GM19035 (cell line): ENCODE results near the gene AMBP.

Experiments used
- ATAC-seq: cut with Tn5 transposase; IDR thresholded peaks from one replicate; pipeline ENCODE4 v1.9.1; 2021; ENCODE audit not compliant: unreplicated experiment

The AMBP gene

DNA sequence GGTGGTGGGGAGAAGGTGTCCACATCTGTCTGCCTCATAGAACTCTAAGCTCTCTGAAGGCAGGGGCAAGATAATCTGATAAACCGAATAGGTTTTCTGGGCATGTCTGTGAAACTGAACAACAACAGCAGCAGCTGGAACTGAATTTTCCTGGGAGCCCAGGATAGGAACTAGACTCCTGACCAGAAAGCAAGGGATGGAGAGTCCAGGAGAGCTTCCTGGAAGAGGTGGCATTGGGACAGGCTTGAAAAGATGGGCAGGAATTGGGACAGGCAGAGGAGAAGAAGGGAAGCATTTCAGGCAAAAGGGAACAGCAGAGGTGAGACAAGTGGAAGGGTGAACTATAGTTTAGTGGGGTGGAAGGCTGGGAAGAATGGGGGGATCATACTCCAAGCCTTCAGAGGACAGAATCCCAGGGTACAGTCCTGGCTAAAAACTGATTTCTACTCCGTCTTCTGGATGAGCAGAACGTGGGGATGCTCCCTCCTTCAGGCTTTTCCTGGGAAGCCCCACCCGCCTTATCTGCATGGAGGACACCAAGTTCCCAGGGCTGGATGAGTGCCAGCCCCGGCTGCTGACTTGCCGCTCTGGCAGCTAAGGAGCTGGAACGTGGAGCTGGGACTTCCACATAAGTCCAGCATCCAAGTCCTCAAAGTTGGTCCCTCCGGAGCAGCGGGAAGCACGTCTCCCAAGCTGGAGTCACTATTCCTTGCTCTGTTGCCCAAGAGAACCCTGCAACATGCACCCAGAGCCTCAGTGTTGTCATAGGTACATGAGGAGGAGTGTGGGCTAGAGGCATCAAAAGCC is 34.9 kb upstream of the AMBP start:
- ATAC-seq: no peak

DNA sequence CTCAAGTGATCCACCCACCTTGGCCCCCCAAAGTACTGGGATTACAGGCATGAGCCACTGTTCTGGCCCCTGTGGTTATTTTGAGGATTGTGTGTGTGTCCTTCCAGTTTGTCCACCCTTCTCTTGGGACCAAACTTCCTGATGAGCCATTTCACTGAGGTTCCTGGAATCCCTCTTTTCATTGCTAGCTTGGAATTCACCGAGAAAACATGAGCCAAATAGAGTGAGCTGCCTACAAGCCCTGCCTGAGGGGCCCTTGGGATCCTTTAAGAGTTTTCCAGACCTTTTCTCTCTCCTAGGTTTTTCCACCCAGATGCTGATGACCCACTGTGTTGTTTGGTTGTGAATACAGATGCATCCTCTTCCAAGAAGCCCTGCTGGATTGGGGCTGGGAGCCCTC is 34.2 kb upstream of the AMBP start:
- ATAC-seq: no peak

DNA sequence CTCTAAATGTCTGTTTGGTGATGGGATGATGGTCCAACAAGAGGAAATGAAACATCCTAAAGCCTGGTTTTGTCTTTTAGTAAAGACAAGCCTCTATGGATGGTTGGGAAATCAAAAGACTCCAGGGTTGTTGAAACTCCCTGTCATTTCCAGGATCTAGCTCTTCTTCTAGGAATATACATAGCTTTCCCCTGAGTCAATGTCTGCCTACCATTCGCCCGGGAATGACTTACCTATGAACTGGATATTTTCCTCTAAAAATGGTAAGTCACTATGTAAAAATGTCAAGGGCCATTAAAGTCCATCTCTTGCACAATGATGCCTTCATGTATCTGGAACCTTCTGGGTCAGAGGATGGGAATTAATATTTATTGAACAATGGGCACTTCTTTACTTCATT is 32.1 kb upstream of the AMBP start:
- no peak for ATAC-seq

DNA sequence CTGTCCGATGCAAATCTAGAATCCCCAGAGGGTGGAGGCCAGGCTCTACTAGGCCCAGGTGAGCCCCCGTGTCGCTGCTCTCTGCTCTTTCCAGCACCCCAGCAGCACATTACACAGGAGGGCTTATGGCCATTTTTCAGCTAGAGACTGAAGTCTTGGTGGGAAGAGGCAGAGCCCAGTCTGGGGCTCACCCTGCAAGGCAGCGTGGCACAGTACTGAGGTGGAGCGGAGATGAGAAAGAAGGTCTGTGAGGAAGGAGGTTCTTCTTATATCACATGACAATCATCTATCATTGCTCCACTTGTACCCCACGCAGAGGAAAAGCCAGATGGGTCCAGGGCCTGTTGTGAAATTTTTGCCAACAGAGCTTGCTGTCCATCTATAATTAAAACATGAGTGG is 31.0 kb upstream of the AMBP start:
- no peak for ATAC-seq

DNA sequence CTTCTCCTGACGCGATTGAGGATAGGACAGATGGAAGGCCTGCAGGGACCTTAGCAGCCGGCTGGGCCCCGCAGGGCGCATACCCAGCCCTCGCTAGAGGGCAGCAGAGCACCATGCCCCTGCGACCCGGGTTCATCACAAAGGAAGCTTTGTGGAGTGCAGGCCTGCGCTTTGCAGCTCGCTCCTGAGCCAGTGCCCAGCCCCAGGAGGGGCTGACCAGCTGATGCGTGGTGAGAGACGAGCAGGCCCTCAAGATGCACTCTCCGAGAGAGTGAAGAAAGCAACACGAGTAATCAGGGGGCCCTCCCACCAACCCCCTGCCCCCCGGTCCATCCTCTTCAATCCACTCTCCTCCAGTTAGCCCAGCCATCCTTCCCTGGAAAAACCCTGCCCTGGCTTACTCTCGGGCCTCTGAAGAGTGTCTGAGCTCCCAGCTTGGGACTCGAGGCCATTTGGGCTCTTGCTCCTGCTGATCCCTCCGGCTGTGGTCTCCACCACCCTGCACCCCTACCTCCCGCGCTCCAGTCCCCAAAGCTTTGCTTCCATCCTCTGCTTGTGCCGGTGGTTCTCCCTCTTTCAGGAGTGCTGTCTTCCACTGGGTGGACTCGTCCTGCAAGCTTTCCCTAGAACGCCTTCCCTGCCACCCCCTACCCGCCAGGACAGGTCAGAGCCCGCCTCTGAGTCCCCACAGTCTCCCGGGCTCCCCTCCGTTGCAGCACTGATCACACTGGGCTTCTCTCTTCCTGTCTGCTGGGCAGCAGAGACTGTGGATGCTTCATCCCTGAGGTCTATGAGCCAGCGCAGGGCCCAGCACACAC is 30.1 kb upstream of the AMBP start:
- ATAC-seq: peak; percentile 59

DNA sequence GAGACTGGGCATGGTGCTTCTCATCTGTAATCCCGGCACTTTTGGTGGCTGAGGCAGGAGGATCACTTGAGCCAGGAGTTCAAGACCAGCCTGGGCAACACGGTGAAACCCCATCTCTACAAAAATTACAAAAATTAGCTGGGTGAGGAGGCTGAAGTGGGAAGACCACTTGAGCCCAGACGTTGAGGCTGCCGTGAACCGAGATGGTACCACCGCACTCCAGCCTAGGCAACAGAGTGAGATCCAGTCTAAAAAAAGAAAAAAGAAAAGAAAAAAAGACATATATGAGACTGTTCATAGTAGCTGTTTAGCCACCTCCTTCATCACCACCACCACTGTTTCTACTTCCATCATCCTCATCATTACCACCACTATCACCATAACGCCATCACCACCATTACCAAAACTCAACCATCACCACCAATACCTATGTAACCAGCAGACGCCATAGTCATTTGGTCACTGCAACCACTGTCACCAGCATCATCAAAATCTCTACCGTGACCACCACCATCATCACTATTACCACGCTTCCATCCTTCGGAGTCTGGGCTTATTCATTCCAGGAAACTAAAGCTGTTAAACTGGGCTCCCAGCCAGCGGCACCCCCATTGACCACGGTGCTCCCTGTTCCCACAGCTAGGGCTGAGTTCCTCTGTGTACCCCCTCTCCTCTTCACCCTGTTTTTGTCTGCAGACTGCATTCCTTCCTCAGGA is 29.3 kb upstream of the AMBP start:
- no peak for ATAC-seq

DNA sequence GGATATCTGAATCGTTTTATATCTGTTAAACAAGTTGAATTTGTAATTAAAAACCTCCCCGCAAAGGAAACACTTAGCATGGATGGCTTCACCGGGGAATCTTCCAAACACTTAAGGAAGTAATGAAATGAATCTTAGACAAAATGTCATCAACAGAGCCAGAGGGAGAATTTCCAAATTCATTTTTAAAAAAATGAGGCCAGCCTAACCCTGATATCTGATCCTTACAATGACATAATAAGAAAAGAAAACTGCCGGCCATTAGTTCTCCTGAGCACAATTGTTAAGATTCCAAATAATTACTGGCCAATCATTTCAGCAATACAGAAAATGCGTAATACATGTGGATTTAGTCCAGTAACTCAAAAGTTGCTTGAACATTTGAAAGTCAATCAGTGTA is 27.1 kb upstream of the AMBP start:
- no peak for ATAC-seq

DNA sequence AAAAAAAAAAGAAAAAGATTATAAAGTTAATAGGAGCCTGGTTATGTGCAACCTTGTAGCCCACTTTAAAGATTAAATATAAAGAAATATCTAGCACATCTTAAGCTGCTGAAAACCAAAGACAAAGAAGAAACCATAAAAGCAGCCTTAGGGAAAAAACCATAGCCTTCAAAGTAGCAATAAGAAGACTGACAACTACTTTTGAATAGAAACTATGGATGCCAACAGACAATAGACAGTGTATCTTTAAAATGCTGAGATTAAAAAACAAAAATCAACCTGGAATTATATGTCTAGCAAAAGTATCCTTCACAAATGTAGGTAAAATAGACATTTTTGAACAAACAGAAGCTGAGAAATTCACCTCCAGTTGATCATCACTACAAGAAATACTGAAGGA is 24.4 kb upstream of the AMBP start:
- no peak for ATAC-seq

DNA sequence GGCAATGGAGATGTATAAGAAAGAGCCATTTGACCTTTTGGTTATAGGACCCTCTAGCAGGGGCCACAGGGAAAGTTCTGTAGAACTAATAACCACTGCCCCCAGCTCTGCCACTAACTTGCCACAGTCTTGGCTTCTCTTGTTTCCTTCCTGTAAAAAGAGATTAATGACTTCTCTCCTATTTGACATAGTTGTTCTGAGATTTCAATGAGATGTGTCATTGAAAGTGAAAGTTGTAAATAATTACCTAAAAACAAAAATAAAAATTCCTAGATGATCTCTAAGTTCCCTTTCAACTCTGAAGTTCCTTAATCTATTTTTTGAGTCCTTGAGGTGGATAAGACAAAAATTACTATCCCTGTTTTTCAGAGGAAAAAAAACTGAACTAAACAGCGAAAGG is 22.4 kb upstream of the AMBP start:
- ATAC-seq: no peak

DNA sequence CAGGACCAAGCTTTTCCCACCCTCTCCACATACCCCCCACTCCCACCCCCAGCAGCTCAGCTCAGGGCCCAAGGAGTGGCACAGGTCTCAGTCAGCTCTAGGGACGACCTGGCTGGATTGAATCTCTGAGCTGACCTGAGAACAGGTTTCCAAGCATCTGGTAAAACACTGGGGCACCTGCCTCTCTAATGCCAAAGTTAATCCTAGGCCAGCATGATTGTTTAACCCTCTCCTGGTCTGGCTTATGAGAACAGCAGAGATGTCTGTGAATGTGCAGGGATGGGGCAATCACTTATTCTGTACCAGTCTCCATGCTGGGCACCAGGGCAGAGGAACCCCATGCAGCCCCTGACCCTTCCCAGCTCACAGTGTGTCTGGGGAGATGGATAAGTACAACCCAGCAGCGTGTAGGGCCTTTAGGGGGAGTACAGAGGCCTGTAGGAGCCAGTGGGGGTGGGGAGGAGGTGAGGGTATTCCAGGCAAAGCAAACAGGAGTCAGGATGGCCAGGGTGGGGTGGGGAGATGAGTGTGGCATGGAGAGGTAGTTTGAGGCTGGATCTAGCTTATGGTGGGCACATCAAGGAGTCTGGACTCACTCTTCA is 21.7 kb upstream of the AMBP start:
- ATAC-seq: no peak

DNA sequence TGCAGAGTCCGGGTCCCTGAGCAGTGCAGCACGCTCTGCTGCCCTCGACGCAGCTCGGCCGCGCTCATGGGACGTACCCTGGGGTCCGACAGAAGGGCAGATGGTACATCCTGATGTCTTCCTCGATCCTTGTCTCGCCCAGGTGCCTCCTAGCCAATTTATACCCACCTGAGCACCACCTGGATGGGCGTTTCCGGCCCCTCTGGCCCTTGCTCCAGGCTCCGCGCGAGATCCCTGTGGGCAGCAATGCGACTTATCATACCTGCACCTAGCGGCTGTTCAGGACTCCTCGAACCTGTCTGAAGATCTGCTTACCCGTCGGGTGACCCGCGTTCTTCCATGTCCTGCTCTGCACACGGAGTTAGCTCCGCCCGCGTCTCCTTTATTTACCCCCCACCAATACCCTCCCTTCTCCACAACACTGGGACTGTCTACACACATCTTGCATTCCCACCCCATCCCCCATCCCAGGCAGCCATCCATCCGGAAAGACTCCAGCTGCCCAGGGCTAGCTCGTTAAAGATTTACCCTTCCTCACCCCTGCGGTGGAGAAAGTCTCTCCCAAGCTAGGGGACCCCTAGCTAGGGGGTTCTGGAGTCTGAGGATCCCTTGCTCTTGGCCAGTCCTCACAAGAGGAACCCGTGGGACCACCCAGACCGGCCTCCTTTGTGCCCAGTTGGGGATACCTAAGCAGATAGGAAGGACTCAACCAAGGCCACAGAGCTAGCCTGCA is 21.0 kb upstream of the AMBP start, which contains the start of gene KIF12:
TSS of gene KIF12 (minus strand) at position 357 of the 733 bp plus-strand sequence. CDS start at position 341, 16 bp downstream.
- no peak for ATAC-seq

DNA sequence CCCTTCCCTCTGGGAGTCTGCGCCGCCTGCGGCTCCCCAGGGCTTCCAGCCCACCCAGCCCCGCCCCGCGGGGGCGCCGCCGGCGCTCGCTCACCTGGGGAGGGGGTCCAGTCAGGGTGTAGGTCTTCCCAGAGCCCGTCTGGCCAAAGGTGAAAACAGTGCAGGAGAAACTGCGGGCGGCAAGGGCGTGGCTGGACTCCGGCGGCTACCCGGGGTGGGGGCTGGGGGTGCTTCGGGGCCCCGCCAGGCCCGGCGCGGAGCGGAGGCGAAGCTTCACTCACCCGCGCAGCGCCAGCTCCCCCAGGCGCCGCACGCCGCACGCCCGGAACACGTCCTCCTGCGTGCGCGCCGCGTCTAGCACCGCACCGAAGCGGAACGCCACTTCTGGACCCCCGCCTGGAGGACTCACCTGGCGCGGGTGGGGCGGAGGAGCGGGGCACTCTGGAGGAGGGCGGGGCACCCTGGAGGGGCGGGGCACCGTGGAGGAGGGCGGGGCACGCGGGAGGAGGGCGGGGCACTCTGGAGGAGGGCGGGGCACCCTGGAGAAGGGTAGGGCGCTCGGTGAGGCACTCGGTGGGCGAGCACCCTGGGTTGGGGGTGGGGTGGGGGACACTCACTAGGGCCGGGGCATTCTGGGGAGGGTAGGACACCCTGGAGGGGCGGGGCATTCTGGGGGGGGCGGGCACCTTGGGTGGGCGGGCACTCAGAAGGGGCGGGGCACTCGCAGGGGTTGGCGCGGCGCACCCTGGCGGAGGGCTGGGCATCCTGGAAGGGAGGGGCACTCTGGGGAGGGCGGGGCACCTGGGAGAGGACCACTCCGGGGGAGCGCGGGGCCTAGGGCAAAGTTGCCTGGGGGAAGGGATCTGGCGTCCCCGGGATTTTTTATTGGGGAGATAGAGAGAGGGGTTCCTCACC is 20.2 kb upstream of the AMBP start:
- ATAC-seq: no peak

DNA sequence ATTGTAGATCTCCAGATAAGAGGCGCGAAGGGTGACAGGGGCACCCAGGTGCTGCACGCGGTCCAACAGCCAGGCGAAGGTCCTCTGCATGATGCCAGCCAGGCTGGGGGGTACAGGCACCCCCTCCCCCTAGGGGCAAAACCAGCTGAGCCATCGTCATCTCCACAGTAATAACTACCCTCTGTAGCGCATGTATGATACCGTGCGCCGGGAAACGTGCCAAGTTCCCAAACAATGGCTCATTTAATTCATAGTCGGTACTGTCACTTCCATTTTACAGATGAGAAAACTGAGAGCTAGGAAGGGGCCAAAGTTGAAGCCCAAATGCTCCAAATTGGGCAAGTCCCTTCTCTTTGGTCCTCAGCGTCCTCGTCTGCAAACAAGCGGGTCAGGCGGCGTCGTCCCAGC is 19.5 kb upstream of the AMBP start:
- ATAC-seq: no peak

DNA sequence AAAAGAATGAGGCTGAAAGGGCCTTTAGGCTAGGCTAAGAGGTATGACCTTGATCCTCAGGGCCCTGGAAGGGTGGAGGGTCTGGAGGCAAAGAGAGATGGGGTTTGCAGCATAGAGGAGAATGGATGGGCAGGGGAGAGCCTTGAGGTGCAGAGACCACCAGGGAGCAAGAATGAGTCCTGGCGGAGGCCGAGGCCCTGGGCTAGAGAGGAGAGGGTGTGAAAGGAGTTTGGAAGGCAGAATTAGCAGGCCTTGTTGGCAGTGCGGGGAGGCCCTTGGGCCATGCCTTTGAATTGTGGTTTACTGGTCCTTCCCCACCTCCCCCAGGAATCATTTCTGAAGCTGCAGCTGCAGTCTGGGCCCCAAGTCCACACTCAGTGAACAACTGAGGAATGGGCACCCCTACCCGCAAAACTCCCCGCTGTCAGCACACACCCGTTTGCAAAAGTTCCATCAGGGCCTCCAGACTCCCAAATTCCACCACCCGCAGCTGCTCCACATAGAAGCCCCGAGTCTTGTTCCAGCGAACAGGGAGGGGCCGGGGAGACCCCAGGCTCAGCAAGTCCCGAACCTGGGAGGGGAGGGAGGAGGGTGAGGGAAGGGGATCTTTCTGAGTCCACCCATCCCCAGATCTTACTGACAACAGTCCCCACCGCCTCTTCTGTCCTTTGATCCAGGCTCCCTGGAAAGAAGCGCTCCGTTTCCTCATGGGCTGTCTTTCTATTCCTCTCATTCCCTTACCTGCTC is 18.9 kb upstream of the AMBP start:
- ATAC-seq: no peak

DNA sequence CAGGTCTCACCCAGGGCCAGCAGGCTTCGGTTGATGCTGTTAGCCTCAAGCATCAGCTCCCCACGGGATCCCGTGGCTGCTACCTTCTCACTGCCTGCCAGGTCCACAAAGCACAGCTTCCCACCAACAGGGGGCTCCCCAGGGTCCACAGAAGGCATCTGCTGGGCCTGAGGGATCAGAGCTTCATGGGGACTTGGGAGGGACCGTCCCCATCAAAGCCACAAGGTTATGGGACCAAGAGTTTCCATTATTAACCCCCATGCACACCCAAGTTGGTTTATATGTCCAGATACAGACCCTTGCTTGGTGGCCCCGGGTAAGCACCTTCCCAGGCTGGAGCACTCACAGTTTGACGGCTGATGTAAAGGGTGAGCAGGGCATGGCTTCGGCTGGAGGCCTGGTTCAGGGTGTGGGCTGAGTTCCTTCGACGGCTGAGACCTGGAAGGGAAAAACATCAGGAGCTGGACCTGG is 18.0 kb upstream of the AMBP start:
- ATAC-seq: no peak

DNA sequence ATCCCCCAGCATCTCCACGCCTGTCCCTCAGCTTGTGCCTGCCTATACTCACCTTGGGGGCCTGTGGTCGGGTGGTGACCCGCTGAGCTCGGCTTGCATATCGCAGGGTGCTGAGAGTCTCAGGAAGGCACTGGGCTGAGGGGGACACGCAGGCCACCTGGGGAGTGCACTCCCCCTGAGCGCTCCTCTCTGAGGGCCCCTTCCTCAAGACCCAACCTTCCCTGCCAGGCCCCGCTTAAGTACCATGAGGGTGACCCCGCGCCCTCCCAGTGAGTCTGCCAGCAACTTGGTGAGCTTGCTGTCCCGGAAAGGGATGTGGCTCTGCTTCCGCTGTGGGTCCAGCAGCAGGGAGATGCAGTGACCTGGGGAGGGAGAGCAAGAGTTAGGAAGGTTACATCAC is 16.9 kb upstream of the AMBP start:
- no peak for ATAC-seq

DNA sequence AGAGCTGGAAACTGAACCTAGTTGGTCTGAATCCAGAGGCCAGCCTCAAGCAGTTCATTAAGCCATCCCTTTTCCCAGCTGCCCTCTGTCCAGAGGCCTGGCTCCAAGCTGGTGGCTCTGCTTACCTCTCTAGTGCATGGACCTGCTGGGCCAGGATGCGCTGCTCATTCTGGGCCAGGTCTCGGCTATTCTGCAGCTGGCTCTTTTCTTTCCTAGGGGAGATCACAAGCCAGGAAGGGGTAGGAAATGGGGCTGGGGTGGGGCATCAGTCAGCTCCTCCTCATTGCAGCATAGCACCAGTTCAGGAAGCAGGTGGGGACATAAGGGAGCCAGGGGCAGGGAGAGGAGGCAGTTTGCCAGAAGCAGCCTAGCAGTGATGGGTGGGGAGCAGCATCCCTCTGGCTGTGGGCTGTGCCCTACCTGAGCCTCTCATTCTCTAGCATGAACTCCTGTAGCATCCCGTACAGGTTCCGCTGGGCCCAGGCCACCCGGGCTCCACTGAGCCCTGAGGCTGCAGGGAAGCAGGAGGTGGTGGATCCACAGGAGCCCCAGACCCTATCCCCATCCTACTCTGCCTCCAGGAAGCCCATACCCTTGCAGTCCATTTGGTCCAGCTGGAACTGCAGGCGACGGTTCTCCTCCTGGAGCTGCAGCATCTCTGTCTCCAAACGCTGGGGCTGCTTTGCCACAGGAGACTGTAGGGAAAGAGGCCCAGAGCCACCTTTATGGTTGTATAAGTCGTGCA is 15.8 kb upstream of the AMBP start:
- ATAC-seq: no peak

DNA sequence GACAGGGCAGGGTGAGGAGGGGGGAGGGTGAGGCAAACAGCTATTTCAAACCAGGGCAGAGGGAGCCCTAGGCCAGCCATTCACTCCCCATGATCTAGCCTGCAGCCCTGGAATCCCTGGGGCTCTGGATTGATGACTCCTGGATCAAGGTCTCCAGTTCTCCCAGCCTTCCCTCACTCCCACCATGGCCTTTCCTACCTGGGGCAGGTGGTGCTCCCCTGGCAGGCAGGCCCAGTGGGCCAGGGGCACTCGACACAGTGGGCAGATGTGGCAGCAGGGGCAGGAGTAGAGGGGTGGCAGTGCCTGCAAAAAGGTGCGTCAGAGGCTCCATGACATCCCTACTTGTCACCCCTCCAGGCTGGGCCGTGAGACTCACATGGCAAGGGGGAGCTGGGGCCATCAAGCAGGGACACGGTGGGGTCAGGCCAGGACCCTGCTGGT is 15.0 kb upstream of the AMBP start:
- ATAC-seq: no peak
